Neural crest cell (in vitro differentiated cells): Measurements from ENCODE around the gene ZNF592. TPM values are rescaled to one million over a fixed set of nuclear protein-coding genes. Genes with fewer than 3 reads are reported as not detected.

Experiments
- DNase-seq: peaks from one replicate; pipeline ENCODE4 v3.0.0; 2021; ENCODE audit warnings: low read depth, mixed read lengths, low spot score
- H3K27ac Mint-ChIP-seq: one replicate; pipeline ENCODE4 v1.8.0; 2021; ENCODE audit warnings: mild to moderate bottlenecking, mixed read lengths; ENCODE audit not compliant: unreplicated experiment
- H3K27me3 Mint-ChIP-seq: 2 replicates; pipeline ENCODE4 v1.8.0; 2021; ENCODE audit warnings: low read depth, mild to moderate bottlenecking, mixed read lengths
- H3K36me3 Mint-ChIP-seq: 2 replicates; pipeline ENCODE4 v1.8.0; 2021; ENCODE audit warnings: low read depth, mild to moderate bottlenecking, mixed read lengths
- H3K4me1 Mint-ChIP-seq: 2 replicates; pipeline ENCODE4 v1.8.0; 2021; ENCODE audit warnings: mixed read lengths
- H3K4me3 Mint-ChIP-seq: one replicate; pipeline ENCODE4 v1.8.0; 2021; ENCODE audit warnings: mild to moderate bottlenecking, mixed read lengths
- H3K9me3 Mint-ChIP-seq: 2 replicates; pipeline ENCODE4 v1.8.0; 2021; ENCODE audit warnings: mixed read lengths
- total RNA-seq: library from RNA; stranded (reverse); gene quantifications from 2 replicates; pipeline ENCODE4 v1.2.1, GENCODE V29; 2021
- TF ChIP-seq, protein P1 (sequence below): fragments of 200-600 bp; sonication (generic); conservative IDR thresholded peaks from 2 replicates; pipeline ENCODE4 v1.5.0; 2021; ENCODE audit warnings: antibody characterized with exemption, mild to moderate bottlenecking

Gene ZNF592
- total RNA-seq, 1 donor from 2014 or later: 34.7 TPM

DNA sequence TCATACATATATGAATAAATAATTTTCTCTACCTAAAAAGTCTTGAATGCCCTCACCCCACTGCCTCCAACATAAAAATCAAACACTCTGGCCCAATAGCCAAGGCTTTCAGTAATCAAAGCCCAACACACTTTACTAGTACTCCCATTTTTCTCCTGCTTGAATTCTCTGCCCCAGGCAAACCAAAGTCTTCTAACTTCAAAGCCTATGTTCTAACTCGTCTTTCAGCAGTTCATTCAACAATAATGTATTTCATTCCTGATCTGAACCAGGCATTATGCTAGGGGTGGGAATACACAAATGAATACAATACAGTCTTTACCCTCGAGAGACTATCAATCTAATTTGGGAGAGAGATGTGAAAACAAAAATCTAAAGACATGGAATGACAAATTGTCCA lies 11.4 kb upstream of the ZNF592 start:
- Mint-ChIP-seq H3K27me3 (no peaks in the 10 kb centered on the region), H3K36me3 (no peaks in the 10 kb centered on the region), H3K9me3 (no peaks in the 10 kb centered on the region), H3K4me1 (peaks cover 25% of the 10 kb centered on the region), H3K4me3 (peak overlapping the region; percentile 2), H3K27ac (no peak overlapping the region)
- DNase-seq: no peak
- TF ChIP-seq, protein P1, sequence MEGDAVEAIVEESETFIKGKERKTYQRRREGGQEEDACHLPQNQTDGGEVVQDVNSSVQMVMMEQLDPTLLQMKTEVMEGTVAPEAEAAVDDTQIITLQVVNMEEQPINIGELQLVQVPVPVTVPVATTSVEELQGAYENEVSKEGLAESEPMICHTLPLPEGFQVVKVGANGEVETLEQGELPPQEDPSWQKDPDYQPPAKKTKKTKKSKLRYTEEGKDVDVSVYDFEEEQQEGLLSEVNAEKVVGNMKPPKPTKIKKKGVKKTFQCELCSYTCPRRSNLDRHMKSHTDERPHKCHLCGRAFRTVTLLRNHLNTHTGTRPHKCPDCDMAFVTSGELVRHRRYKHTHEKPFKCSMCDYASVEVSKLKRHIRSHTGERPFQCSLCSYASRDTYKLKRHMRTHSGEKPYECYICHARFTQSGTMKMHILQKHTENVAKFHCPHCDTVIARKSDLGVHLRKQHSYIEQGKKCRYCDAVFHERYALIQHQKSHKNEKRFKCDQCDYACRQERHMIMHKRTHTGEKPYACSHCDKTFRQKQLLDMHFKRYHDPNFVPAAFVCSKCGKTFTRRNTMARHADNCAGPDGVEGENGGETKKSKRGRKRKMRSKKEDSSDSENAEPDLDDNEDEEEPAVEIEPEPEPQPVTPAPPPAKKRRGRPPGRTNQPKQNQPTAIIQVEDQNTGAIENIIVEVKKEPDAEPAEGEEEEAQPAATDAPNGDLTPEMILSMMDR: no peak

DNA sequence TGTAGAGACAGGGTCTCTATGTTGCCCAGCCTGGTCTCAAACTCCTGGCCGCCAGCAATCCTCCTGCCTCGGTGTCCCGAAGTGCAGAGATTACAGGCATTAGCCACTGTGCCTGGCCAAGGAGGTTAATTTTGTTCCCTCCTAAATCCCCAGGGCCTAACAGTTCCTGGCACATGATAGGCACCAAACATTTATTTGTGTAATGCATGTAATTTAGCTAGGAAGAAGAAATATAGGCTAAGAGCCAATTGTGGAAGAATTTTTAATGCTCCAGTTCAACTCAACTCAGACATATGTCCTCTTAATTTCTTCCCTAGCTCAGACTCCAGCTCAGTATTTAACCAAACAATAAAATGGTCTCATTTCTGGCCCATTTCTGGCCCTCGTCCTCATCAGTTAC lies 7.7 kb upstream of the ZNF592 start:
- Mint-ChIP-seq H3K36me3 (no peaks in the 10 kb centered on the region), H3K4me1 (peaks cover 15% of the 10 kb centered on the region), H3K4me3 (no peak overlapping the region), H3K9me3 (no peaks in the 10 kb centered on the region), H3K27ac (no peak overlapping the region), H3K27me3 (no peaks in the 10 kb centered on the region)
- no peak for DNase-seq
- TF ChIP-seq, protein P1: no peak

DNA sequence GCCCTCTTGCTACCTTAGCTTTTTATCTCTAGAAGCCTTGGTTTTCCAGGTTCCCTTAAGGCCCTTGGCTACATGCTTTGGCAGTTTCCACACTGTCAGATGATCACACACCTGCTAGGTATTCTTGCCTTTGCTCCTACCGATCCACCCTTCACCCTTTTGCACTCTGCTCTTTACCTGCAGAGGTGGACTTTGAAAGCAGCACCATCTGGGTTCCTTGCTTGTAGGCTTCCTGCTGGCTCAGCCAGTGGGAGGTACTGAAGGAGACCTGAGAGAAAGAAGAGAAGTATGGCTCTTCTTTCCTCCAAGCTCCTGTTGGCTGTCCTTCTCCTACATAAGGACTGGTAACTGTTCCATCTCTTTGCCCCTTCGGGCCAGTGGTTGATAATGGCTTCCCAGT lies 7.3 kb upstream of the ZNF592 start:
- TF ChIP-seq, protein P1: no peak
- H3K9me3 Mint-ChIP-seq: no peaks in the 10 kb centered on the region
- H3K4me1 Mint-ChIP-seq: peaks cover 14% of the 10 kb centered on the region
- H3K27ac Mint-ChIP-seq: no peak overlapping the region
- no peaks in the 10 kb centered on the region for H3K27me3 Mint-ChIP-seq
- no peaks in the 10 kb centered on the region for H3K36me3 Mint-ChIP-seq
- no peak for DNase-seq
- no peak overlapping the region for H3K4me3 Mint-ChIP-seq

DNA sequence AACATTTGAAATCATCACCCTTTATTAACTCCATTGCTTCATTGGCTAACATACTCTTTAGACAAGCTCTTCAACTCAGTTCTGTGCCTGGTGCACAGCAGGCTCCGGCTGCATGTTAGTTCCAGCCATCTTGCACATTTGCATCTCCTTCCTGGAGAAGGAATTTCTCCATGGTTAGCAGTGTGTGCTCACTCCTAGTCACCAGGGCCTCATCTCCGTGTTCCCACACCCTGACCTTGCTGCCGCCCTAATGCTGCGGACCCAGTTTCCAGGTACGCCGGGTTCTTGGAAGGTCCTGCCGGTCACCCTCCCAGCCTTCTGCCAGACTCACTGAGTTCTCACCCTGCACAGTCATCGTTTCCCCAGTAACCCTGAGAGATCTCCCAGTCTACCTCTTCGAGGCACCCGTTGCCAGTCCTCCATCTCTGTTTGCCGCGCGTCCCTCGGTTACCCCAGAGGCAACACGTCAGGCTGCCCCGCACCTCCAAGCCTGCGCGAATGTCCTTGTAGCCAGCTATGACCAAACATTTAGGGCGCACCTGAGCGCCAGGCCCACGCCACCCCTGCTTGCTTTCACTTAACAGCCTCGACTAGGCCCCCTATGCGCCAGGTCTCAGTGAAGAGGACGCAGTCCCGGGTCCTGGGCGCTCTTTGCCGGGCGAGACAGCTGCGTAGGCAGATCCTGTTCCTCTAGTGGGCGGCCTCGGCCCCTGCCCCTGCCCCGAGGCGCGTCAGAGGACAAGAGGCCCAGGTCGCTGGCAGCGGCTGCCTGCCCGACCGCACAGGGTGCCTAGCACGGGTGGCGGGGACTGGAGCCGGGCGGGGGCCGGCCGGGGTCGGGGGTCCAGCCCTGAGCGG lies 747 bp upstream of the ZNF592 start:
- Mint-ChIP-seq H3K4me1 (peaks cover 34% of the 10 kb centered on the region), H3K4me3 (peak overlapping the region; percentile 93), H3K9me3 (no peaks in the 10 kb centered on the region), H3K27me3 (no peaks in the 10 kb centered on the region), H3K27ac (peak overlapping the region; percentile 94), H3K36me3 (no peaks in the 10 kb centered on the region)
- TF ChIP-seq, protein P1: no peak
- DNase-seq: peak; percentile 66

DNA sequence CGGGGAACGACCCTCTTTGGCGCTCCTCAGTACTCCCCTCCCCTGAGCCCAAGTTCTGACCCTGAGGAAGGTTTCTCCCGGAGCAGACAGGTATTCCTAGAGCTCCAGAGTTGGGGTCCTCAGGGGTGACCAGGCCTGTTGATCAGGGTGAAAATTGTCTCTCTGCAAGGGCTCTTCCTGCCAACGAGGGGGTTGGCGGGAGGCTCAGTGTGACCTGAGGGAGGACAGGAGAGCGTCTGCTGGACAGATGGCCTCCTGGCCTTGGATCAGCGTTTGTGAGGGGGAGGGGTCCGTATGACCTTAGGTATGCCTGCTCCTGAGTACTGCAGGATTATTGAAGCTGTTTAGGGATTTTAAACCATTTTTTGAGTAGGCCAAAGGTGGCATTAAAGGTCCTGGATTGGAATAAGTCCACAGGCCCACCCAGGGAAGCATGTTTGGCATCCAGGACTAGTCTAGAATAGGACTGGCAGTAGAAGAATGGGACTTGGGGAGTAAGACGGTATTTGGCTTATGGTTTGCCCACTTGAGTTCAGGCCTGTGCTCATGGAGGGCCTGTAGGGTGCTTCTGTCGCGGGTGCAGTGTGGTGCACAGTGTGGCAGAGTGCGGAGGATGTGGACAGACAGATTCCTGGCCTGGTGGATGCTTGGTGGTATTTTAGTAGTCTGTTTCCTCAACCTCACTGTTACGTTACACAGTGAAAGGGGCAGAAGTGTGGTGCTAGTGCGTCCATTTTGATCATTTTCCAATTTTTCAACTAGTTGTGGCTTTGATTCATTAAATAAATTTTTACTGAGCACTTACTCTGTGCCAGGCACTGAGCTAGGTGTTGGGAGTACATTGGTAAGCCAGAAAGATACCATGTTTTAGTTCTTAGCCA lies 959 bp downstream of the ZNF592 start:
- TF ChIP-seq, protein P1: no peak
- peak overlapping the region; percentile 95 for H3K4me3 Mint-ChIP-seq
- H3K27me3 Mint-ChIP-seq: no peaks in the 10 kb centered on the region
- peaks cover 39% of the 10 kb centered on the region for H3K4me1 Mint-ChIP-seq
- peak overlapping the region; percentile 88 for H3K27ac Mint-ChIP-seq
- H3K36me3 Mint-ChIP-seq: peaks cover 2% of the 10 kb centered on the region
- DNase-seq: no peak
- no peaks in the 10 kb centered on the region for H3K9me3 Mint-ChIP-seq
